NB4 (cell line): ENCODE data around the gene ASXL2.
"Not testable (repeated sequence)": the region's sequence is repeated elsewhere in the genome, so short reads cannot be mapped to it uniquely, and the experiment has no call there.

Source experiments
- POLR2A ChIP-seq: IDR thresholded peaks from 2 replicates; pipeline ENCODE4 v1.6.1; 2011; ENCODE audit warnings: mild to moderate bottlenecking; ENCODE audit not compliant: insufficient read length; ENCODE audit errors: extremely low read depth
- TF ChIP-seq, protein P1 (sequence below): IDR thresholded peaks from one replicate; pipeline ENCODE4 v1.5.1; 2012; ENCODE audit warnings: low read depth, low read length

DNA sequence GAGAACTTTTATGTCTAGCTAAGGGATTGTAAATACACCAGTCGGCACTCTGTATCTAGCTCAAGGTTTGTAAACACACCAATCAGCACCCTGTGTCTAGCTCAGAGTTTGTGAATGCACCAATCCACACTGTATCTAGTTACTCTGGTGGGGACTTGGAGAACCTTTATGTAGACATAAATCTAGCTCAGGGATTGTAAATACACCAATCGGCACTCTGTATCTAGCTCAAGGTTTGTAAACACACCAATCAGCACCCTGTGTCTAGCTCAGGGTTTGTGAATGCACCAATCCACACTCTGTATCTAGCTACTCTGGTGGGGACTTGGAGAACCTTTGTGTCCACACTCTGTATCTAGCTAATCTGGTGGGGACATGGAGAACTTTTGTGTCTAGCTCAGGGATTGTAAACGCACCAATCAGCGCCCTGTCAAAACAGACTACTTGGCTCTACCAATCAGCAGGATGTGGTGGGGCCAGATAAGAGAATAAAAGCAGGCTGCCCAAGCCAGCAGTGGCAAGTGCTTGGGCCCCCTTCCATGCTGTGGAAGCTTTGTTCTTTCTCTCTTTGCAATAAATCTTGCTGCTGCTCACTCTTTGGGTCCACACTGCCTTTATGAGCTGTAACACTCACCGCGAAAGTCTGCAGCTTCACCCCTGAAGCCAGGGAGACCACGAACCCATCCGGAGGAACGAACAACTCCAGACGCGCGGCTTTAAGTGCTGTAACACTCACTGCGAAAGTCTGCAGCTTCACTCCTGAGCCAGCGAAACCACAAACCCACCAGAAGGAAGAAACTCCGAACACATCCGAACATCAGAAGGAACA lies 37.9 kb upstream of the ASXL2 start:
- TF ChIP-seq, protein P1, sequence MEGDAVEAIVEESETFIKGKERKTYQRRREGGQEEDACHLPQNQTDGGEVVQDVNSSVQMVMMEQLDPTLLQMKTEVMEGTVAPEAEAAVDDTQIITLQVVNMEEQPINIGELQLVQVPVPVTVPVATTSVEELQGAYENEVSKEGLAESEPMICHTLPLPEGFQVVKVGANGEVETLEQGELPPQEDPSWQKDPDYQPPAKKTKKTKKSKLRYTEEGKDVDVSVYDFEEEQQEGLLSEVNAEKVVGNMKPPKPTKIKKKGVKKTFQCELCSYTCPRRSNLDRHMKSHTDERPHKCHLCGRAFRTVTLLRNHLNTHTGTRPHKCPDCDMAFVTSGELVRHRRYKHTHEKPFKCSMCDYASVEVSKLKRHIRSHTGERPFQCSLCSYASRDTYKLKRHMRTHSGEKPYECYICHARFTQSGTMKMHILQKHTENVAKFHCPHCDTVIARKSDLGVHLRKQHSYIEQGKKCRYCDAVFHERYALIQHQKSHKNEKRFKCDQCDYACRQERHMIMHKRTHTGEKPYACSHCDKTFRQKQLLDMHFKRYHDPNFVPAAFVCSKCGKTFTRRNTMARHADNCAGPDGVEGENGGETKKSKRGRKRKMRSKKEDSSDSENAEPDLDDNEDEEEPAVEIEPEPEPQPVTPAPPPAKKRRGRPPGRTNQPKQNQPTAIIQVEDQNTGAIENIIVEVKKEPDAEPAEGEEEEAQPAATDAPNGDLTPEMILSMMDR: not testable (repeated sequence)
- not testable (repeated sequence) for TF ChIP-seq POLR2A
